Thoracic aorta (tissue), 2 donors: ENCODE data around the gene THUMPD3. TPM values are rescaled to one million over a fixed set of nuclear protein-coding genes. Genes with fewer than 3 reads are reported as not detected.

Experiments
- ATAC-seq: fragments of 150-250 bp; one replicate; pipeline ENCODE4 v1.8.0; 2017; ENCODE audit warnings: low read depth; ENCODE audit not compliant: insufficient number of reproducible peaks, low FRiP score
- DNase-seq: peaks from one replicate; pipeline ENCODE4 v3.0.0-alpha.2; 2020; ENCODE audit warnings: low spot score
- H3K27ac ChIP-seq, 2 donors: fragments of 200-600 bp; sonication (generic); 1 replicate in 1 of 2; 2 replicates in 1 of 2; pipeline ENCODE4 v1.5.1; 2016; ENCODE audit warnings: mild to moderate bottlenecking in 2 of 2, moderate library complexity in 2 of 2
- H3K27me3 ChIP-seq: fragments of 200-600 bp; sonication (generic); replicated peaks from 2 replicates; pipeline ENCODE4 v1.6.0; 2016; ENCODE audit warnings: mild to moderate bottlenecking; ENCODE audit not compliant: insufficient read depth
- H3K36me3 ChIP-seq: fragments of 200-600 bp; sonication (generic); one replicate; pipeline ENCODE4 v1.5.1; 2016
- H3K4me1 ChIP-seq, 2 donors: fragments of 200-600 bp; sonication (generic); 1 replicate in 1 of 2; 2 replicates in 1 of 2; pipeline versions ENCODE4 v1.5.1 to v1.6.0; 2016; ENCODE audit warnings: low read depth in 2 of 2, mild to moderate bottlenecking in 1 of 2; ENCODE audit not compliant: control insufficient read depth in 1 of 2
- H3K4me3 ChIP-seq: fragments of 200-600 bp; sonication (generic); 2 replicates; pipeline ENCODE4 v1.5.1; 2016; ENCODE audit warnings: mild to moderate bottlenecking
- H3K9me3 ChIP-seq: fragments of 200-600 bp; sonication (generic); 2 replicates; pipeline ENCODE4 v1.5.1; 2016
- CTCF ChIP-seq: fragments of 200-600 bp; sonication (generic); IDR thresholded peaks from one replicate; pipeline ENCODE4 v1.5.1; 2019; ENCODE audit warnings: antibody characterized with exemption
- total RNA-seq, 2 donors: library from RNA; depleted of rRNA; stranded (reverse); fragments of >200 nt; gene quantifications; one replicate each; pipeline versions ENCODE4 v1.1.0 to v1.2.3, GENCODE V29; 2016

Gene THUMPD3, protein sequence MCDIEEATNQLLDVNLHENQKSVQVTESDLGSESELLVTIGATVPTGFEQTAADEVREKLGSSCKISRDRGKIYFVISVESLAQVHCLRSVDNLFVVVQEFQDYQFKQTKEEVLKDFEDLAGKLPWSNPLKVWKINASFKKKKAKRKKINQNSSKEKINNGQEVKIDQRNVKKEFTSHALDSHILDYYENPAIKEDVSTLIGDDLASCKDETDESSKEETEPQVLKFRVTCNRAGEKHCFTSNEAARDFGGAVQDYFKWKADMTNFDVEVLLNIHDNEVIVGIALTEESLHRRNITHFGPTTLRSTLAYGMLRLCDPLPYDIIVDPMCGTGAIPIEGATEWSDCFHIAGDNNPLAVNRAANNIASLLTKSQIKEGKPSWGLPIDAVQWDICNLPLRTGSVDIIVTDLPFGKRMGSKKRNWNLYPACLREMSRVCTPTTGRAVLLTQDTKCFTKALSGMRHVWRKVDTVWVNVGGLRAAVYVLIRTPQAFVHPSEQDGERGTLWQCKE
- 10 to 100 TPM; 11.9 to 31.9 TPM for total RNA-seq

DNA sequence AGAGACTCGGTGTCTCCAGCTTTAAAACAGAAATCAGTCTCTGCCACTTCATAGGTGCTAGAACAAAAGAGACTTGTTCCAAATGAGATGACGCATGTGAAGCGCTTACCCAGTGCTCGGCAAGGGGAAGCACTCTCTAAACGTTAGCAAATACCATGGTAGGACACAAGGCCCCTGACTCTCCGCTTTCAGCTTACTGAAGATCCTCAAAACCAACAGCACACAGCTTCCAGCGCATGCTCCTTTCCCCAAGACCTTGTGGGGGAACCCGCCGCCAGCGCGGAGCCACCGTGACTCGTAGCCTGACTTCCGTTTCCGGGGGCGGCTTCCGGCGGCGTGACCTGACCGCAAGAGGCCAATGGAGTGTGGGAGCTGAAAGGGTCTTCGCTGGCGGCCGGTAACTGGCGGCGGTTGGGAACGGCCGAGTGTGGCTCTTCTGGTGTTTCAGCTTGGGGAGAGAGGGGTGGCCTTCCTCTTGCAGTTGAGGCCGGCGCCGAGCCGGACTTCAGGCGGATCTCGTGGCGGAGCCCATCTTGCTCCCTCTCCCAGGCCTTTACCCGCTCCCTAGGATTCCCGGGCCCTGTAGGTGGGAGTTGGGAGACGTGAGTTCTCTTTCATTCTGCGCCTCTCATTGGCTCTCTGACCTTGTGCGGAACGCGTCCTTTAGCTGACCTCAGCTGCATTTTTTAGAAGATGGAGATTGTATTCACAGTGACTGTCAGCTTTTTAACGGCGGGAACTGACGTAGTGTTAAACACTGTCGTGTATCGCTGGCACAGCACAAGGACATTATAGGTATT, at the start of gene THUMPD3:
THUMPD3 (plus strand) TSS at position 324 of the 800 bp plus-strand sequence. CDS start 2,015 bp downstream, outside the sequence.
- H3K4me3 ChIP-seq = peak within 1 kb of the TSS; percentile 87
- DNase-seq = peak; percentile 69
- no peak for TF ChIP-seq CTCF
- H3K36me3 ChIP-seq = peaks cover 13% of the 10 kb centered on the region
- peaks cover 7 to 15% of the 10 kb centered on the region in 2 donors for H3K4me1 ChIP-seq
- ATAC-seq = peak; percentile 69
- H3K27me3 ChIP-seq = no peaks in the 10 kb centered on the region
- H3K27ac ChIP-seq = peak within 1 kb of the TSS; percentile 92 to 94
- H3K9me3 ChIP-seq = no peaks in the 10 kb centered on the region

- ATAC-seq = no peak
Measured at GRCh38 chr3:9314796-9315195, 48.1 kb upstream of the THUMPD3 start.

DNA sequence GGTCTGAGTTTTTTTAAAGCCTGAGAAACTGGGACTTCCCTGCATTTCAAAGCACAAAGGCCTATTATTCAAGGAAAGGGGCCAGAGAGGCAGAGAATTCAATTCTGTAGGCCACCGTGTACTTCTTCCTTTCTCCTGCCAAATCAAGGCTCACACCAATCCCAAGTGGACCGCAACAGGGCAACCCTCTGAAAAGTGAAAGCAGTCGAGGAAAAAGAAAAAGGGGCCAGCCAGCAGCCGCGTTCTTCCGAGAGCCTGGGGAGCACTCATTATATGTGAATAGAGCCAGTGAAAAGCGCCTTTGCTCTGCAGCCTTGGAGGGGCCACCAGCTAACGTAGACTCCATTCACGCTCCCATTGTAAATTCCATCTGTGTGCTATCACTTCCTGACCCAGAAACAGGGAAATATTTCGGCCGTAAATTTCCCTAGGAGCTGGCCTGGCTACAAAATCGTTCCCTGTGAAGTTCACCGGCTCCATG, 45.9 kb upstream of the THUMPD3 start:
- peak overlapping the region; percentile 81 to 92 for H3K27ac ChIP-seq
- TF ChIP-seq CTCF = no peak
- H3K9me3 ChIP-seq = no peaks in the 10 kb centered on the region
- DNase-seq (no peak), ATAC-seq (peak; percentile 48)
- peak overlapping the region; percentile 73 for H3K4me3 ChIP-seq
- peaks cover 5 to 18% of the 10 kb centered on the region in 2 donors for H3K4me1 ChIP-seq
- no peaks in the 10 kb centered on the region for H3K36me3 ChIP-seq
- H3K27me3 ChIP-seq = no peaks in the 10 kb centered on the region

More at GRCh38 chr3:9314796-9315195, 48.1 kb upstream of the THUMPD3 start:
- Histone ChIP-seq H3K36me3 (no peaks in the 10 kb centered on the region), H3K27me3 (no peaks in the 10 kb centered on the region), H3K4me1 (peaks cover 5 to 18% of the 10 kb centered on the region in 2 donors), H3K9me3 (no peaks in the 10 kb centered on the region), H3K27ac (no peak overlapping the region), H3K4me3 (no peak overlapping the region)
- DNase-seq = no peak
- TF ChIP-seq CTCF = no peak

DNA sequence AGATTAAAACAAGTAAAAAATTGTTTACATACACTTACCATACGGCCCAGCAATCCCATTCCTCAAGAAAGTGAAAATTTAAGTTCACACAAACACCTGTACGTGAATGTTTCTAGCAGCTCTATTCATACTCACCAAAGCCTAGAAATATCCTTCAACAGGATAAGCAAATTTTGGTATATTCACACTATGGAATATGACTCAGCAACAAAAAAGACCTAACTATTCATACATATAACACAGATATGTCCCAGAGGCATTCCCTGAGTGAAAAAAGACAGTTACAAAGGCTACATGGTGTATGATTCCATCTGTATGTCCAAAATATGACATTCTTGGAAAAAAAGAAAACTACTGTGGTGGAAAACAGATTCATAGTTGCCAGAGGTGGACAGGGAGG, 40.1 kb upstream of the THUMPD3 start:
- DNase-seq (no peak), ATAC-seq (no peak)
- Histone ChIP-seq H3K9me3 (no peaks in the 10 kb centered on the region), H3K4me3 (no peak overlapping the region), H3K27ac (no peak overlapping the region), H3K4me1 (peaks cover 2 to 6% of the 10 kb centered on the region in 2 donors), H3K27me3 (no peaks in the 10 kb centered on the region), H3K36me3 (no peaks in the 10 kb centered on the region)
- TF ChIP-seq CTCF = no peak

DNA sequence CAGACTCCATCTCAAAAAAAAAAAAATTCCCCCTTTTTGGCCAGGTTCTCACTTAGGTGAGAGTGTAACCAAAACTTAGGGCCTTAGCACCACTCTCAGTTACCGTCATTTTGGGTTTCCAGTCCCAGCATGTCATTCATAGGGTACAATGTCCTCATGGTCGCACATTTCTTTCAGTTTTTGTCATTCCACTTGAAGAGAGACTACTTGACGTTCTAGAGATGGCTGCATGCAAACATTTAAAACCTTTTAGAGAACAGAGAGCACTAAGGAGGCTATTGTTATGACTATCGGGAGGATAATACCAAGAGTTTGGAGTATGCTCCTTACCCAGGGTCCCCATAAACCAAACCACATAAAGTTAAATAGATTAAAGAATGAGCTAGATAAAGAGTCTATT, 37.9 kb upstream of the THUMPD3 start:
- no peak overlapping the region for H3K4me3 ChIP-seq
- TF ChIP-seq CTCF = no peak
- H3K27me3 ChIP-seq = no peaks in the 10 kb centered on the region
- ATAC-seq = no peak
- H3K27ac ChIP-seq = no peak overlapping the region
- no peaks in the 10 kb centered on the region for H3K9me3 ChIP-seq
- DNase-seq = no peak
- no peaks in the 10 kb centered on the region for H3K36me3 ChIP-seq
- H3K4me1 ChIP-seq = no peaks in the 10 kb centered on the region
